HepG2 (cell line): ENCODE measurements around the gene HES2. TPM values are rescaled to one million over a fixed set of nuclear protein-coding genes. Genes with fewer than 3 reads are reported as not detected.

Source experiments
- DRAP1 ChIP-seq: IDR thresholded peaks from 2 replicates; pipeline ENCODE4 v1.6.1; 2016; ENCODE audit warnings: missing genetic modification reagents, missing compliant biosample characterization
- ESRRA ChIP-seq: sonication (generic); formaldehyde crosslinking; IDR thresholded peaks from 2 replicates; pipeline ENCODE4 v1.5.1; 2020; ENCODE audit warnings: mild to moderate bottlenecking, low read depth, missing genetic modification reagents
- FOXC1 ChIP-seq: sonication (generic); formaldehyde crosslinking; IDR thresholded peaks from 2 replicates; pipeline ENCODE4 v1.8.0; 2022; ENCODE audit warnings: mild to moderate bottlenecking, missing genetic modification reagents, borderline replicate concordance
- FOXM1 ChIP-seq: sonication (generic); formaldehyde crosslinking; IDR thresholded peaks from 2 replicates; pipeline ENCODE4 v1.5.0; 2020; ENCODE audit warnings: missing genetic modification reagents
- GABPB1 ChIP-seq: IDR thresholded peaks from 2 replicates; pipeline ENCODE4 v1.6.1; 2016; ENCODE audit warnings: mild to moderate bottlenecking, missing genetic modification reagents, moderate library complexity, missing compliant biosample characterization
- HMGXB4 ChIP-seq, 2 experiments: sonication (generic) in 1 of 2; formaldehyde crosslinking in 1 of 2; IDR thresholded peaks; 2 replicates each; pipeline versions ENCODE4 v1.4.0 to v1.6.1; 2018 to 2020; ENCODE audit warnings: missing genetic modification reagents in 2 of 2, borderline replicate concordance in 1 of 2, low read depth in 1 of 2, mild to moderate bottlenecking in 1 of 2, missing biosample characterization in 1 of 2
- IKZF4 ChIP-seq: sonication (generic); formaldehyde crosslinking; IDR thresholded peaks from 2 replicates; pipeline ENCODE4 v1.5.1; 2020; ENCODE audit warnings: borderline replicate concordance, mild to moderate bottlenecking, low read depth, missing genetic modification reagents; ENCODE audit errors: not compliant biosample characterization
- KLF16 ChIP-seq, 2 experiments: sonication (generic) in 1 of 2; formaldehyde crosslinking in 1 of 2; IDR thresholded peaks; 2 replicates each; pipeline versions ENCODE4 v1.6.1 to v1.8.0; 2016 to 2023; ENCODE audit warnings: missing genetic modification reagents in 2 of 2, missing compliant biosample characterization in 1 of 2
- MEF2D ChIP-seq: sonication (generic); formaldehyde crosslinking; IDR thresholded peaks from 2 replicates; pipeline ENCODE4 v1.5.1; 2020; ENCODE audit warnings: mild to moderate bottlenecking, missing genetic modification reagents
- ONECUT2 ChIP-seq: sonication (generic); formaldehyde crosslinking; IDR thresholded peaks from 2 replicates; pipeline ENCODE4 v1.4.0; 2020; ENCODE audit warnings: missing genetic modification reagents
- PBX2 ChIP-seq: IDR thresholded peaks from 2 replicates; pipeline ENCODE4 v1.6.1; 2016; ENCODE audit warnings: control low read depth
- PITX1 ChIP-seq: sonication (generic); formaldehyde crosslinking; IDR thresholded peaks from 2 replicates; pipeline ENCODE4 v1.5.1; 2020; ENCODE audit warnings: mild to moderate bottlenecking, missing genetic modification reagents
- RORA ChIP-seq: sonication (generic); formaldehyde crosslinking; IDR thresholded peaks from 2 replicates; pipeline ENCODE4 v1.5.0; 2020; ENCODE audit warnings: mild to moderate bottlenecking, missing genetic modification reagents, moderate library complexity
- SAFB2 ChIP-seq: sonication (generic); formaldehyde crosslinking; IDR thresholded peaks from 2 replicates; pipeline ENCODE4 v1.5.1; 2020; ENCODE audit warnings: missing genetic modification reagents, low read depth, mild to moderate bottlenecking, borderline replicate concordance
- SRSF4 ChIP-seq: fragments of 200-400 bp; formaldehyde crosslinking; IDR thresholded peaks from one replicate; pipeline ENCODE4 v1.6.1; 2018; ENCODE audit warnings: mild to moderate bottlenecking, low read depth, low read length, moderate library complexity; ENCODE audit not compliant: poor library complexity, severe bottlenecking
- YEATS4 ChIP-seq: sonication (generic); formaldehyde crosslinking; IDR thresholded peaks from 2 replicates; pipeline ENCODE4 v1.4.0; 2020; ENCODE audit warnings: missing genetic modification reagents, borderline replicate concordance
- ZBTB38 ChIP-seq: sonication (generic); formaldehyde crosslinking; IDR thresholded peaks from 2 replicates; pipeline ENCODE4 v1.5.1; 2020; ENCODE audit warnings: mild to moderate bottlenecking, missing genetic modification reagents
- ZBTB4 ChIP-seq: sonication (generic); formaldehyde crosslinking; IDR thresholded peaks from 2 replicates; pipeline ENCODE4 v1.4.0; 2020; ENCODE audit warnings: missing genetic modification reagents, mild to moderate bottlenecking, borderline replicate concordance
- ZBTB8A ChIP-seq: sonication (generic); formaldehyde crosslinking; IDR thresholded peaks from 2 replicates; pipeline ENCODE4 v1.4.0; 2020; ENCODE audit warnings: mild to moderate bottlenecking, low read depth, missing genetic modification reagents, borderline replicate concordance
- ZMAT5 ChIP-seq: sonication (generic); formaldehyde crosslinking; IDR thresholded peaks from 2 replicates; pipeline ENCODE4 v1.5.0; 2020; ENCODE audit warnings: mild to moderate bottlenecking, low read depth, missing genetic modification reagents, borderline replicate concordance
- polyA plus RNA-seq, 8 experiments: library from polyadenylated mRNA; depleted of rRNA in 3 of 8; stranded (reverse) in 7 of 8; unstranded in 1 of 8; fragments of >200 nt; fragmentation: Illumina TruSeq in 4 of 8; extraction: Trizol in 4 of 8; gene quantifications; 2 replicates each; pipeline versions ENCODE4 v1.2.1 to v1.2.3, GENCODE V29; 2011 to 2016; ENCODE audit warnings: low read depth in 4 of 8, missing spikeins in 1 of 8, mixed read lengths in 1 of 8; ENCODE audit not compliant: insufficient read depth in 1 of 8
- total RNA-seq, 5 experiments: library from RNA; depleted of rRNA; stranded (reverse); fragments of >200 nt; fragmentation: Illumina TruSeq; extraction: Trizol; gene quantifications; 2 replicates each; pipeline ENCODE4 v1.2.3, GENCODE V29; 2016; ENCODE audit warnings: low read depth in 1 of 5

HES2 gene
- total and polyA plus RNA-seq, 2 of the 13 experiments (the other 11 are each of a cell fraction or from before 2014, with no cell fraction given) = 0.11 to 0.17 TPM

GRCh38 chr1:6447016-6447817 is 27.5 kb upstream of the HES2 start (continued):
- peak in 1 of 2 experiments; percentile 53; a peak in 2 of 4 replicates for TF ChIP-seq HMGXB4 (CRISPR knock-in tag; IDR thresholded peaks at IDR 0.05; ENCODE audit: borderline replicate concordance in 1 of 2, low read depth in 1 of 2)
- TF ChIP-seq KLF16 (CRISPR knock-in tag; IDR thresholded peaks at IDR 0.05) = peak; percentile 43 to 53; a peak in 1 of 4 replicates
- peak; percentile 40; the same call in 1 of the 2 replicates for TF ChIP-seq ONECUT2
- peak; percentile 87 for TF ChIP-seq GABPB1 (CRISPR knock-in tag)
- TF ChIP-seq FOXC1 (CRISPR knock-in tag) = 0 out of 2 replicates have a peak, but pooled peaks have one; percentile 70
- peak; percentile 69; the same call in 1 of the 2 replicates for TF ChIP-seq ZBTB38 (CRISPR knock-in tag)
- TF ChIP-seq SRSF4 = no peak
- no peak for TF ChIP-seq RORA (CRISPR knock-in tag)
- no peak for TF ChIP-seq FOXM1 (CRISPR knock-in tag)
- 0 out of 2 replicates have a peak, but pooled peaks have one; percentile 9 for TF ChIP-seq ZMAT5 (CRISPR knock-in tag)
- no peak for TF ChIP-seq IKZF4 (CRISPR knock-in tag)
- TF ChIP-seq SAFB2 (CRISPR knock-in tag) = peak; percentile 29; the same call in 1 of the 2 replicates
- TF ChIP-seq MEF2D (CRISPR knock-in tag) = 0 out of 2 replicates have a peak, but pooled peaks have one; percentile 13
- TF ChIP-seq ZBTB4 (CRISPR knock-in tag) = no peak
- TF ChIP-seq PITX1 = peak; percentile 80
- peak; percentile 83; the same call in 1 of the 2 replicates for TF ChIP-seq ZBTB8A
- TF ChIP-seq DRAP1 (CRISPR knock-in tag) = peak; percentile 49
- TF ChIP-seq ESRRA (CRISPR knock-in tag) = peak; percentile 81
- 0 out of 2 replicates have a peak, but pooled peaks have one; percentile 37 for TF ChIP-seq PBX2
- peak; percentile 82; the same call in 1 of the 2 replicates for TF ChIP-seq YEATS4
